Measurements from ENCODE around the gene OSMR.

OSMR gene

GRCh38 chr5:38871790-38872551 lies 26.2 kb downstream of the OSMR start:
- no peak for DNase-seq (ENCODE audit: low spot score)

- DNase-seq (ENCODE audit: low spot score) = no peak
Observed at GRCh38 chr5:38872826-38873225, 27.0 kb downstream of the OSMR start.

GRCh38 chr5:38874948-38875456 lies 29.2 kb downstream of the OSMR start:
- DNase-seq (ENCODE audit: low spot score) = no peak

GRCh38 chr5:38878391-38879077 lies 32.7 kb downstream of the OSMR start:
- DNase-seq (ENCODE audit: low spot score) = no peak

GRCh38 chr5:38879078-38879460 lies 33.3 kb downstream of the OSMR start:
- no peak for DNase-seq (ENCODE audit: low spot score)

- DNase-seq (ENCODE audit: low spot score) = no peak
Observed at GRCh38 chr5:38883842-38884241, 38.0 kb downstream of the OSMR start.

GRCh38 chr5:38885208-38885607 lies 39.4 kb downstream of the OSMR start:
- no peak for DNase-seq (ENCODE audit: low spot score)

- no peak for DNase-seq (ENCODE audit: low spot score)
Observed at GRCh38 chr5:38888041-38888440, 42.2 kb downstream of the OSMR start.

- no peak for DNase-seq (ENCODE audit: low spot score)
Observed at GRCh38 chr5:38889424-38889823, 43.6 kb downstream of the OSMR start.

- DNase-seq (ENCODE audit: low spot score) = no peak
Observed at GRCh38 chr5:38891563-38891962, 45.8 kb downstream of the OSMR start.

- DNase-seq (ENCODE audit: low spot score) = no peak
Observed at GRCh38 chr5:38892363-38892762, 46.6 kb downstream of the OSMR start.

- DNase-seq (ENCODE audit: low spot score) = no peak
Observed at GRCh38 chr5:38896760-38897159, 50.9 kb downstream of the OSMR start.

- no peak for DNase-seq (ENCODE audit: low spot score)
Observed at GRCh38 chr5:38899936-38900335, 54.1 kb downstream of the OSMR start.

- no peak for DNase-seq (ENCODE audit: low spot score)
Observed at GRCh38 chr5:38905516-38905915, 59.7 kb downstream of the OSMR start.

GRCh38 chr5:38906503-38906902 lies 60.7 kb downstream of the OSMR start:
- DNase-seq (ENCODE audit: low spot score) = no peak

GRCh38 chr5:38911933-38912332 lies 66.1 kb downstream of the OSMR start:
- DNase-seq (ENCODE audit: low spot score) = no peak

GRCh38 chr5:38913714-38914113 lies 67.9 kb downstream of the OSMR start:
- no peak for DNase-seq (ENCODE audit: low spot score)

GRCh38 chr5:38916802-38917201 lies 71.0 kb downstream of the OSMR start:
- no peak for DNase-seq (ENCODE audit: low spot score)

GRCh38 chr5:38921174-38921573 lies 75.4 kb downstream of the OSMR start:
- no peak for DNase-seq (ENCODE audit: low spot score)

- no peak for DNase-seq (ENCODE audit: low spot score)
Observed at GRCh38 chr5:38922199-38922598, 76.4 kb downstream of the OSMR start.

- DNase-seq (ENCODE audit: low spot score) = no peak
Observed at GRCh38 chr5:38923661-38924451, 78.0 kb downstream of the OSMR start.

GRCh38 chr5:38925154-38925925 lies 79.5 kb downstream of the OSMR start:
- DNase-seq (ENCODE audit: low spot score) = no peak

Data from hematopoietic multipotent progenitor cell treated with erythropoietin and hydrocortisone succinate and interleukin-3 and kit ligand, for 17 days (in vitro differentiated cells).